SIG-M5 treated with dmso at 0.1 percent for 504 hours (cell line): Measurements from ENCODE around the gene SEC31A.
"Not testable (repeated sequence)": the region's sequence is repeated elsewhere in the genome, so short reads cannot be mapped to it uniquely, and the experiment has no call there.

Experiments used
- DNase-seq: peaks from one replicate; lab custom pipeline; 2025; ENCODE audit not compliant: unreplicated experiment; lab: John Stamatoyannopoulos, UW

Gene SEC31A

GRCh38 chr4:82890901-82891706 lies at the start of gene SEC31A:
Gene SEC31A, minus strand, starts transcription at chr4:82891153. Its CDS starts 9,217 bp downstream, at chr4:82881936.
- DNase-seq = peak; percentile 94

DNA sequence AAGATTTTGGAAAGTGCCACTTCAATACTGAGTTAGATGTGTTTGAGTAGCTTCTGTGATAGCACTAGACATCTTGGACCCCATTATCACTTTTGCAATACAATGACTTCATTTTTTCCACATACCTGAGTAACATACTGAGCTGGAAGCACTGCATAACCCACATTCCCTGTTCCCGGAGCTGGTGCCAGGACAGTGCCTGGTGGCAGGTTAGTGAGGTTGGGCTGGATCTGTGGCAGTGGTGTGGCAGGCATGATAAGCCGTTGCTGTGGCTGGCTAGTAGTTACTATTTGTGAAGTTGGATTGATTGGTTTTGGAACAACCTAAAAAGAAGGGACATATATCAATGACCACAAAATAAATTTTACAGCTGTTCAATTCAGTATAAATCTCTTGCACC lies 48.5 kb upstream of the SEC31A start:
- DNase-seq = no peak

DNA sequence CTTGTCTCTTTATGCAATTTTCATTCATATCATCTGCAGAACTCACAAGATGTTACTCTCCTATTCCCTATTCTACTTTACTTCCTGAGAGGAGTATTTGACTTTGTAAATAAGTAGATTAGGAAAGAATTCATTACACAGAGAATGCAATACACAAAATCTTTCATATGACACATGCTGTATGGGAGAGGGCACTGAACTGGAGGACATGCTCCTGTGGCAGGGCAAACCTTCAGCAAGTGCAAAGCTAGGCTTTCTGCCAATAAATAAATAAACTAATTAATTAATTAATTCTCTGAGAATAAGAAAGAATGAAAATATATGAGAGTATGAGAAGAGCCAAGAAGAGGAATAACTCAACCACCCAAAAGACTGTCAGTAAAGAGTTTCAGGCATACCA lies 43.5 kb upstream of the SEC31A start:
- no peak for DNase-seq

GRCh38 chr4:82930848-82931755 lies 40.1 kb upstream of the SEC31A start:
- DNase-seq = no peak

- DNase-seq = no peak
These were observed 30.8 kb upstream of the SEC31A start for GRCh38 chr4:82921795-82922194.

GRCh38 chr4:82919386-82919785 lies 28.4 kb upstream of the SEC31A start:
- no peak for DNase-seq

DNA sequence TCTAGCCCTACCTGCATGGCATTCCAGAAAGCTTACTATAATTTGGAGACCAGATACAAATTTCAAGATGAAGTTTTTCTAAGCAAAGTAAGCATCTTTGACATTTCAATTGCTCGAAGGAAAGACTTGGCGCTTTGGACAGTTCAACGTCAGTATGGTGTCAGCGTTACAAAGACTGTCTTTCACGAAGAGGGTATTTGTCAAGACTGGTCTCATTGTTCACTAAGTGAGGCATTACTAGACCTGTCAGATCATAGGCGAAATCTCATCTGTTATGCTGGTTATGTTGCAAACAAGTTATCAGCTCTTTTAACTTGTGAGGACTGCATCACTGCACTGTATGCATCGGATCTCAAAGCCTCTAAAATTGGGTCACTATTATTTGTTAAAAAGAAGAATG lies 27.1 kb upstream of the SEC31A start:
- DNase-seq = no peak

- DNase-seq = not testable (repeated sequence)
These were observed 23.0 kb upstream of the SEC31A start for GRCh38 chr4:82913968-82914367.

- no peak for DNase-seq
These were observed 22.4 kb upstream of the SEC31A start for GRCh38 chr4:82913305-82913704.

GRCh38 chr4:82909326-82909725 lies 18.4 kb upstream of the SEC31A start:
- no peak for DNase-seq

- DNase-seq = no peak
These were observed 15.5 kb upstream of the SEC31A start for GRCh38 chr4:82906469-82906868.

- DNase-seq = peak; percentile 47
These were observed 14.3 kb upstream of the SEC31A start for GRCh38 chr4:82905205-82905604.

- DNase-seq = peak; percentile 16
These were observed 12.8 kb upstream of the SEC31A start for GRCh38 chr4:82903737-82904136.

- DNase-seq = no peak
These were observed 10.3 kb upstream of the SEC31A start for GRCh38 chr4:82901183-82901718.

- DNase-seq = peak; percentile 98
These were observed 9.6 kb upstream of the SEC31A start, which contains the start of gene THAP9 for GRCh38 chr4:82900411-82901182. Gene THAP9, plus strand, starts transcription at chr4:82900735. Its CDS starts 68 bp downstream, at chr4:82900803.

DNA sequence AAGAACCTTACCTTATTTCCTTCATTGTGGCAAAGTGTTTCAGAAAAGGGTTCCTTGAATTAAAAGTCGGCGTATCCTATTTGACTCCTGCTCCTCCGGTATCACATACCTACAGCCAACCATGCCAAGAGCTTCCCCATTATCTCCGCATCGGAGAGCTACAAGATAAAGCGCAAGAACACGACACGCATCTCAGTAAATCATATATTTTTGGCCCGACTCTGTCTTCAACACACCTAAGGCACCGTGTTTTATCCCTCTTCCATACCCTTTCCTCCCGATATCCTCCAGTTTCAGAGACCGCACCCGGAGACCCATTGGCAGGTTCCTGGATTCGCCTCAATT lies 9.1 kb upstream of the SEC31A start:
- peak; percentile 74 for DNase-seq

DNA sequence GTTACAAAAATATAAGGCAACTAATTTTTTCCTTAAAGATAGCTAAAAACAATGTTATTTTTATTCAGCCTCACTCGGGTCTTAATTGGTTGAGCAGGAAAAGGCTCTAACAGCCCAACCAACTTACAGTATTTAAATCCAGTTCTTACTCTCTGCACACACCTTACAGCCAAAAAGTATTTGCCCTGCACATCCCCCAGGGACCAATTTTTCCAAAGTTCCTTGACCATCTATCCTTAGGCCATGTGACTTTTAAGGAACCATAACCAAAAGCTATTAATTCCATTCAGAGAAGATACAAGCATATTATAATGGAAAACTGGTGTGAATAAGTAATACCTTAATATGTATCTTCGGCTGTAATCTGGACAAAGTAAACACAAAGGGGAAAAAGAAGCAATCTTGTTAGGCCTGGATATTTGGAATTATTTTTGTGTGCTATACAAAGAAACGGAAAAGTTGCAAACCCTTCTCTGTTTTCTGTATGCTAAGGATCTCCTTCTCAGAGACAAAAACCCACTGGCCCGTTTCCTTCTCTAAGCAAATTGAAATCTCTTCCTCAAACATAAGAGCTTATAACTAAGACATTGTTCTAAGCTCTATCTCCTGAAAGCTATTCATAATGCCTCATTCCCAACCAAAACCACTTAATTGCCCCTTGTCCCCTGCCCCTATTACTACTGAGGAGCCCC lies 8.6 kb upstream of the SEC31A start:
- DNase-seq = peak; percentile 48

DNA sequence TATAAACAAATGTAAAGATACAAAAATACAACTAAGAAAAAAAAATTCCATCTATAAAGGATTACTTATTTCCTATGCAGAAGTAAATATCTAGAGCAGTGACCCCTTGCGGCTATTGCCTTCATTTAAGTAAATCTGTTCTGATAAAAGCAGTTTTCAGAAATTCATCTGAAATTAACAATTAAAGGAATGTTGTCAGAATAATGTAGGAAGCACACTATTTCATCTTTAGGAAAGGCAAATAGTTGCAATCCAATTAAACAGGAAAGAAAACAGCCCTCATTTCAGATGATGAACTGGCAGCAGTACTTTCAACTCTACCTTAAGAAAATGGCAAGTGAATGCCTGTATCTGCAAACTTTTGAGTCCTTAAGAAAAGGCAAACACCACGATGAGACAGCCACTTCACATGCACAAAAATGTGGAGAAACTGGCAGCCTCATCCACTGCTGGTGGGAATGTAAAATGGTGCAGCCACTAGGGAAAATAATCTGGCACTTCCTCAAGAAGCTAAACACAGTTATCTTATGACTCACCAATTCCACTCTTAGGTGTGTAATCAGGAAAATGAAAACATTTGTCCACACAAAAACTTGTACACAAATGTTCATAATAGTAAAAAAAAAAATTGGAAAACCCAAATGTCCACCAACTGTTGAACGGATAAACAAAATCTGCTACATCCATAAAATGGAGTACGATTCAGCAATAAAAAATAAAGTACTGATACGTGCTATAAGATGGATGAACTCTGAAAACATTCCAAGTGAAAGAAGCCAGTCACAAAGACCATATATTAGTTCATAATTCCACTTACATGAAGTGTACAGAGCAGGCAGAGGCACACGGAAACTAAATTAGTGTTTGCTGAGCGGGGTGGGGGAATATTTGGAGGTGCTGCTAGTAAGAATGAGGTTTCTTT lies 7.6 kb upstream of the SEC31A start:
- DNase-seq = peak; percentile 26

DNA sequence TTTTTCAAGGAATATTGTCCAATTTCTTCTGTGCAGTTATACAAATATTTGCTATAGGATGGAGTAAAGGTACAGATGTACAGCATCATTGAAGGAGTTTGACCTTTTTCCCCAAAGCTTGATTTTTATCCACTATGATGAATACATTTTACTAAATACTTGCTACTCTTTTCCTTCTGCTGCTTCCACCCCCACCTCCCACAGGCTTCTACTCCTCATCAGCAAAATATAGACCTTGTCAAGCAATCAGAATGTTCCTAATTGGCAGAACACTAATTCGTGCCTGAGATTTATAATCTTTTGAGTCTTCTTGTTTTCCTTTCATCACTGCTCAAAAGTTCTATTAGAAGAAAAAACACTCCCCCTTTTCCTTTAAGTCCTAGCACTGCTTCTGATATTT lies 5.8 kb upstream of the SEC31A start:
- DNase-seq = no peak
